ENCODE results near the gene FNDC11.
"Not testable (repeated sequence)": the region's sequence is repeated elsewhere in the genome, so short reads cannot be mapped to it uniquely, and the experiment has no call there.

Gene FNDC11

DNA sequence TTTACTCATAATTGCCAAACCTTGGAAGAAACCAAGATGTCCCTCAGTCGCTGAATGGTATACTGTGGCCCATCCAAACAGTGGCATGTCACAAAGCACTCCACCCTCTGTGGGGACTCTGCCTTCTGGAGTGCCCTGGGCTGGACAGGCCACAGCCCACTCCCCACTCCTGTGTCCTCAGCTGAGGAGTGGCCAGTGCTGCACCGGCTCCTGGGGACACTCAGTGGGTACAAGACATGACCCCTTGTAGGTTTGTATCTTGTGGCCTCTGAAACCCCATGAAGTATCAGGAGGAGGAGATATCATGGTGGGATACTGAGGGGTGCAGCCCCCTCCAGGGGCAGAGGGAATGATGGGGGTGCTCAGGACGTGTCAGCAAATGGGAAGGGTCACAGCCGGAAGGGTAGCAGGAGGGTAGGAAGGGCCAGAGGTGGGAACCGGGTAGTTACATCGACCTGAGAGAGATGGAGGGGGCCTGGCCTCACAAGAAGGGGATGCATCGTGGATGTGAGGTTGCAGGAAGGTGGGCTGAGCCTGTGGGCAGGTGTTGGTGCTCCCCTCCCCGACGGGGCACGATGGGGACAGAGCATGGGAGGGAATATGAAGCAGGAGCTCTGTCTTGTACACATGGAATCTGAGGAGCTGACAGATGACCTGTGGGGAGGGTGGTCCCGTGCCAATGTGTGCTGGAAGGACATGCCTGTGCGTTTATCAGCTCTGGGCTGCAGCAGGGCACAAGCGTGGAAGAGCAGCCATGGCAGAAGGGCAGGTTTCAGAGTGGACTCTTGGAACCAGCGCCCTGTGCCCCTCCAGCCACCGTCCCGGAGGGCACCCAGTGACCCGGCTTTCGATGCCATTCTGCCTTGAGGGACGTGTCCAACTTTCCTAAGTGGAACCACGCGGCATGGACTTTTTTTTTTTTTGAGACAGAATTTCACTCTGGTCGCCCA lies 31.9 kb downstream of the FNDC11 start:
- no peak for DNase-seq

DNA sequence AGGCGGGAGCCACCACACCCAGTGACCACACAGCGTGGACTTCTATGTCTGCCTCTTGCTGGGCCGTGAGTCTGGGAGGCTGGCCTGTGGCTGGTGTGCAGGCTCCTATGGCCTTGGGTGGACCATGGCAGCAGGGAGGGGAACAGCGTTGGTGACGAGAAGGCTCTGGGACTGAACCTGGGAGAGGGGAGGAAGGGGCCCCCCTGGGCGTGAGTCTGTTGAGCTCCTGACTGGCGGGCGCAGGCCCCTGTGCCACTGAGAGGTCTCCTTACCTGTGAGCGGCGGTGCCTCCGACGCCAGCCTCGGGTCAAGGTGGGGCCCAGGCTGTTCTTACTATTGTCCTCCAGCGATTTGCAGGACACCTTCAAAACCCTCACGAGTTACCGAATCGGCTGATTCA lies 32.8 kb downstream of the FNDC11 start:
- no peak for DNase-seq

DNA sequence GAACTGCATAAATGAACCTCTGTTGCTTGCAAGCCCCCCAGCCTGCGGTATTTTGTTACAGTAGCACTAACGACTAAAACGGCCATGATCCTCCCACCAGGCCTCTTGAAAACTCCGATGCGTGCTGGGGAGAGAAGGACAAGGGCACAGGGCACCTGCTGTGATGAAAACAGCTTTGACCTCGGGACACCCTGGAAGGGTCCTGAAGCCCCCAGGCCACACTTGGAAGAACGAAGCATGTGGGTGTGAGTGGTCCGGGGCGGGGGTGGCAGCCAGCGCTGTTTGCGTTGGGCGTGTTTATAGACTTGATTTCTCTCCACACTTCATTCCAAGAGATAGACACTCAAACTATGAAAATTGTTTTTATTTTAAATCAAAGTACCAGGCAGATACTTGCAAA lies 33.3 kb downstream of the FNDC11 start:
- DNase-seq = no peak

DNA sequence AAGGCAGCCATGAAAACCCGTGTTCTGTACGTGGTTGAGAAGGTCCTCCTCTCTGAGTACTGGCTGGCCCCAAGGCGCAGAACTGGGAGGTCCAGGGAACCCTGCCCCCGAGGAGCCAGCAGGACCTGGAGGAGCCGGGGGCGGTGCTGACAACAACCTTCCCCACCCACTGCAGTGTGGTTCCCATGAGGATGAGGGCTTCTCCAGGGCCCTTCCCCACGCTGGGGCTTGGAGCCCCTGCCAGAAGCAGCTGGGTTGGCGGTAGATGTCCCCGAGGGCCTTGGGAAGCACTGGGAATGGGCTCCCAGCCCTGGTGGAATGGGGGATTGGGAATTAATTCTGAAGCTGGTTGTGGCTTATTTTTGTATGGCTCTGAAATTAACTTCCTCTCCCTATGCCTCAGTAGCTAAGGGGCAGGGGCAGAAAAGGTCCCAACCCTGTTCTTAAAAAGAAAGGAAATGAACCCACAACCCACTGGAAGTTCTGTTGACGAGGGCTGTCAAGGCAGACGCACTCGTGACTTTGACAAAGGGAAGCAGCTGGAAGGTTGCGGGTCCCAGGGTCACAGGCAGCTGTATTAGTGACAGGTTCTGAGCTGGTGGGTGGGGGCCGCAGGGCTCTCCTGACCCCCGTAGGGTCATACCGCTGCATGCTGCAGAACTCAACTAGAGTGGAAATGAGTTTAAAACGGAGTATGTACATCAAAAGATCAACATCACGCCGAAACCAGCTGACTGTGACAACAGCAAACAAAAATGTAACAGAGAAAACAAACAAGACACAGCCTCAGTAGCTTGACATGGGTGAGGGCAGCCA lies 34.0 kb downstream of the FNDC11 start:
- DNase-seq = no peak

DNA sequence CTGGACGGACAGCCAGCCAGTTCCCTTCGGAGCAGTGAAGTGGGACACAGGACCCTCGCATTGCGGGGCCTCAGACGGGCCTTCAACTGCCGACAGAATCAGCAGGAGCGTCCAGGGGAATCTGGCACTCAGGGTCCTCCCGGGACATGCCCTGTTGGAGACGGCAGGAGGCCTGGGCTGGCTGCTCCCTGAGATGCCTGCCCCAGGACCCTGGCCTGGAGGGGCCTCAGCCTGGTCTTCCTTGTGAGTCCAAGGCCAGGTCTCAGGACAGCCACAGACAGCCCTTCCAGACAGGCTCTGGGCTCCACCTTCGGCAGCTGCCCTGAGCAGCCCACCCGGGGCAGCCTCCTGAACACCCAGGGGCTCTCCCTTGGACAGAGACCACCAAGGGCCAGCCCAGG lies 34.7 kb downstream of the FNDC11 start:
- no peak for DNase-seq

DNA sequence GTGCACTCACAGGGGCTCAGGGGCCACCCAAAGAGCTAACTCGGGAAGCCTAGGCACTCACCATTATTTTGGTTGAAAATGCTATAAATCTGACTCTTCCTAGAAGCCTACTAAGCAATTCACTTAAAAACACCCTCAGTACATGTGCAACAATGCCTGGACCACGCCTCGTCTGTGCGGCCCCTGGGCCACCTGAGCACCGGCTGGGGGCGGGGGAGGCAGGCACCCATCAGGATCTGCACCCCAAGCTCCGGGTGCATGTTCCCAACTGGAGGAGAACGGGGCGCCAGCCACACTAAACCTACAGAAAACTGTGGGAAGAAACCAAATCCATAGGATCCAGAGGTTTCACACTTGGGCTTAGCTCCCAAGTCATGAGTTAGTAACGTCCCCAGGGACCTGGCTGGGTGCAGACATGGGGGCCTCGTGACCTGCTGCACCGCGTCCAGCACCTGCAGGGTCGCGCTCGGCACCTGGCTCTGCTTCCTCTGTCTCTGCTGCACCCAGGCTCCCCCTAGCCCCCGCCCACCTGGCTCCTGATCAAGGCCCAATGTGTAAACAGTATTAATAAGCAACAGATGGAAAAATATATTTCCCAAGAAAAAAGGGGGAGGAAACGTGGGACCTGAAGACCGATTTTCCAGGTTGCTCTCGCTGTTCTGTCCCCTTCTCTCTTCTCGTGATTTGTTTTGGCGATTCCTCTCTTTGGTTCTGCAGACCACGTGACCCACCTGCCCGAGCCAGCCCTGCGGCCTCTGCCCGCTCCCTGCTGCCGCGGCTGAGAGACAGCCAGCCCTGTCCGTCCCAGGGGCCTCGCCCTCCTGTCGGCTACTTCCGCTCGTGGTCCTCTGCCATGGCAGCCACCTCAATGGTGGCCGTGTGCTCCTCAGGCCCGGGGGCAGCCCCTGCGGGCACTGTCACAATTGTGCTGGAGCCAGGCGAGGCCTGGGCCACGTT lies 35.6 kb downstream of the FNDC11 start:
- peak; percentile 33 for DNase-seq

DNA sequence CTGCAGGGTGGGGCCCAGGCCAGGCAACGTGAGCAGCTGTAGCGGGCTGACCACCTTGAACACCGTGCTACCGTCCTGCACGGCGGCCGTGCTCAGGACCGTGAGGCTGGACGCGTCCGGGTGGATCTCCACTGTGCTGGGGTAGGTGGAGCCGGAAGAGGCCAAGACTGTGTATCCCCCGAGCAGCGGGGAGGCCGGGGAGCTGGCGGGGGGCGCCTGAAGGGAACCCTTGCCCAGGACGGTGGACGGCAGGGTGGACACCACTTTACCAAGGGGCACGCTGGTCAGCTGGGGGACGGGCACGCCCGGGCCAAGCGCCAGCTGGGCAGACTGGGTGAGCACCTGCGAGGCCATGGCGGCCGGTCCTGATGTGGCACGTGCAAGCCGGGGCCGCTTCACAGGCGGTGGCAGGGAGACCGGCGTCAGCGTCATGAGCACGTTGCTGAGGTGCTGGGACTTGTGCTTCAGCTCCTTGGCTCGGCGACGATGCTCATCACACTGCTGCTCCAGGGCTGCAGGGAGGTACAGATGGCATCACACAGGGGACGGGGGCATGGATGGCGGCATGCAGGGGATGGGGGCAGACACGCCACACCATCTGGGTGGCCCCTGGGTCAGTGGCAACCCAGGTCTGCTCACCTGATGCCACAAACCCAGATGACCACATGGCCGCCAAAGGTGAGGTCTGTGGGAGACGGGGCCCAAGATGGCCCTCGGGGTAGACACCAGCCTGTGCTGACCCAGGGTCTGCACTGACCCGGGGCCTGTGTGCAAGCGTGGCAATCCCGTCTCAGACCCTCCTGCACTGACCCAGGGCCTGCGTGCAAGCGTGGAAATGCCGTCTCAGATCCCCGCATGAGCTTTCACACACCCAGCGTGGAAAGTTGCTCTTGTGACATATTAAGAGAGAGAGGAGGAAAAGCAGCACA lies 36.5 kb downstream of the FNDC11 start:
- DNase-seq = no peak

DNA sequence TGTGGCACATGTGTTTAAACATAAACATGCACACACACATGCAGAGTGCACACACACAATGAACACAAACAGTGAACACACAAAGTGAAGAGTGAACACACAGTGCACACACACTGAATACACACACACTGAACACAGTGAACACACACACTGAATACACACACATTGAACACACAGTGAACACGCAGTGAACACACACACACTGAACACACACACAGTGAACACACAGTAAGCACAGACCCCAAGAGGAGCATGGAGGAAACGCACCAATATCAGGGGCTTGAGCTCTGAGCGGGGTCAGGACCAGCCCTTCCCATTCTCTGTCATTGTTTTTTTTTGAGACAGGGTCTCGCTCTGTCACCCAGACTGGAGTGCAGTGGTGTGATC lies 37.2 kb downstream of the FNDC11 start:
- no peak for DNase-seq

DNA sequence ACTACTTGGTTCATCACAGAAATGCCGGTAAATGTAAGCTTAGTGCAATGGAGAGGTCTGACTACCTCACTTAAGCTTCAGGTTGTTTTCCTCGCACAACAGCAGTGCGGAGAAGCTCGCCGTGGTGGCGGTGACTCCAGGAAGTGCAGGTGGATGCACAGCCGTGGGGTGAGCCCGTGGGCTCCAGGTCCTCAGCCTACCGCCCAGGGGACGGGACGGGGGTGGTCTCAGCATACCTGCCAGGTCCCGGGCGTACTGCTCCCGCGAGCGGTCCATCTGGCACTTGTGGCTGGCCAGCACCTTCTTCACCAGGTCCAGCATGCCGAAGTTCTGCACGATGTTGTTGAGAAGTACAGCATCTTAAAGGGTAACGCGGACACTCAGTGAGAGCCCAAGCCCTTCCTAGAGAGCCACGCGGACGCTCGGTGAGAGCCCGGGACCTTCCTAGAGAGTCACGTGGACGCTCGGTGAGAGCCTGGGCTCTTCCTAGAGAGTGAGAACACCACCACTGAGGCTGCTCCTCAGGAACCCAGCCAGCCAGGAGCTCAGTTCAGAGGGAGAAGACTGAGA lies 37.9 kb downstream of the FNDC11 start:
- DNase-seq = no peak

DNA sequence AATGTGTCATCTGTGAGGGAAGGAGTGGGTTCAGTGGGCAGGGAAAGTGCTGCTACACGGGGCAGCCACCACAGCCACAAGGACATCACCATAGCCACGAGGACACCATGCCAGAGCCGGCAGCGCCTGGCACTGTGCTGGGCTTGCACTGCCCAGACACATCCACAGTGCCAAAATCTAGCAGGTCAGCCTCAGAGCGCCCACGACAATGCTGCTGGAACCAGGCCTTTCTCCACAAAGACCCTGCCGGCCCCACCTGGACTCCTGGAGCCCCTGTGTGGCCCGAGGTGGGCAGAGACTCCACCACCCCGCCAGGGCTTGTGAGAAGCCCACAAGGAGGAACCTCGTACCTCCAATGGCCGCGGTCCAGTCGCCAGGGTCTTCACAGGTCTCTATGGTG lies 38.7 kb downstream of the FNDC11 start:
- no peak for DNase-seq

DNA sequence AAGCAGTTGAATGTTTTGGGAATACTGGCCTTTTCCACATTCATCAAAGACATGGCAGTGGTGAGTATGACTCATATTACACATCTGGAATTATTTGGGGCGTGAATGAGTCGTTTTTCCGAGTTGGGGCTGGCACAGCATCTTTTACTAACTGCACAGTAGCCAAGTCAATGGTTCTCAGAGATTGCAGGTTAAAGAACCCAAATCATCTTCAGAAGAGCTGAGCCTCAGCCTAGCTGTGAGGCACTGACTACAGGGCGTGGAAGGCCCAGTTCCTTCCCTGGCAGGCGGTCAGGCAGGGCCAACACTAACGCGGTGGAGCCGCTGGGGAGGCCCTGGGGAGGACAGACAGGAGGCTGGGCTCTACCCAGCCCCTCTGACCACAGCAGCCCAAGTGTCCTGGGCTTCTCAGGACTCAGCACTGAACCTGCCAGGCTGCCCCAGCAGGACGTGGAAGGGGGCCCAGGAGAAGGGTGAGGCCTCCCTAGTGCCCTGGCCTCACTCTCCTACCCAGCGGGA lies 40.1 kb downstream of the FNDC11 start:
- DNase-seq = no peak

DNA sequence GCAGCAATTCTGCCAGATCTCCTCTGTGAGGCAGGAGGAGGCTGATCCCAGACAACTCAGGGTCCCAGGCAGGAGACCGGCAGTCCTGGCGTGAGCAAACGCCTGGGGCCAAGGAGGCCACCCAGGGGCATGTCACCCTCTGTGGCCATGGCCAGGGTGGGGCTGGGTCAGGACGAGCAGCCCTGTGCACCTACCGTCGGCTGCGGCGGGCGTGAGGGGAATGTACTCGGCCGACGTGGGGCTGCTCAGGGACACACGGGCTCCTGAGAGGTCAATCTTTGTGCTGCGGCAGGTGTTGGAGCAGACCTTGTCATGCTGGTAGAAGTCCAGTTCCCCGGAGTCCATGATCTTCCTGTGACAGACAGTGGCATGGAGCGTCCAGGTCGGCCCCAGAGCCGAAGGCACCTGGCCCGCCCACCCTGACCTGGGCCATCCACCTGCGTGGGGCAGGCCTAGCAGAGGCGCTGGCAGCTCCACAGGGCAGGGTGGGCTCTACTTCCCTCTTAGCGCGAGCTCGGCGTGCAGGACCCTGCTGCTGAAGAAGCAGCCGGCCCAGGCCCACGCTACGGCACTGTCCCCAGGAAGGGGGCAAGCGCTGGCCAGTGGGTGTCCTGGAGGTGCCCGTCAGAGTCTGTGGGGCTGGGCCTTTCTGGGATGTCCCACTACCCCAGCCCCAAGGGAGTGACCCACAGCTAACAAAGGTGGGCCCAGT lies 41.6 kb downstream of the FNDC11 start:
- no peak for DNase-seq

DNA sequence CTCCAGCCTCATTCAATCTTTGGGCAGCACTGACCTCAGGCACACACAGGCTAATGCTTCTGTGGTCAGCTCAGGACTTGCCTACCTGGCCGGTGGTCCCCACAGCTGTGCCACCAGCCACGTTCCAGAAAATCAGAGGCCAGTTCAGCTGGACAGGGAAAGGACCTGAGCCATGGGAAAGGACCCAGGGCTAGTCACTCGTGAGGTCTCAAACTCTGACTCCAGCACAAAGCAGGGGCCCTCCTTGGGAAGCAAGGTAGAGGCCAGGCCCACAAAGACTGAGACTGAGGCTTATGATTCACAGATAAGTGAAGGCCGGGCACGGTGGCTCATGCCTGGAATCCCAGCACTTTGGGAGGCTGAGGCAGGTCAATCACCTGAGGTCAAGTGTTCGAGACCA lies 42.5 kb downstream of the FNDC11 start:
- no peak for DNase-seq

DNA sequence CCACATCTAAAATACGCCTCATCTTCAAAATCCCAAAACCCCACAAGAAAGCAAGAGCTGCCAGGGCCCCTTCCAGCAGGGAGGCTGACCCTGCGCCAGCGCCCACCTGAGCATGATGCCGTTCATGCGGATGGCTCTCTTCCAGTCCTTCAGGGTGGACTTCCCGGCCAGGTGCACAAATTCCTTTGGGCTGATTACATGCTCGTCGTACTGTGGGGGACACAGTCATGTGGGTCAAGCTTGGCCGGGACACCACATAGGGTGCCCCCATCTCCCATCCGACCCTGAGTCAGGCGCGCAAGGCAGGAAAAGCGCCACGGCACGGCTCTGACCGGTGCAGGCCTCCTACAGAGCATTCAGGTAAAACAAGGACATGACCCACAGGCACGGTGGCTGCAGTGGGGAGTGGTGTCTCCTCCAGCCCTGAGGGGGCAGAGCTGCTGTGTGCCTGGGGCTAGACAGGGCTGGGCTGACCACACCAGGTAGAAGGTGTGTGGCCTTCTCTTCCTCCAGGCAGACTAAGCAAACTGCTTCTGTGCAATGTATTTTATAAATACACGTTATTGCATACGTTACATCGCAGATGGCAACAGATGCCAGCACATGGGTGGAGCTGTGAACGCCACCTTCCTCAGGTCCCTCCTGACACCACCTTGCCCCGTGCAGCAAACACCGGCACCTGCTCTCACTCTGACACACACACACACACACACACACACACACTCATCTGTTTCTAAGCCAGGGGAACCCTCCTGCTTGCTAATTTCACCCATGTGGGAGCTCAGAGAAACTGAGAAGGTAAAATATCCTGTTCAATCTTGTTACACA lies 43.9 kb downstream of the FNDC11 start:
- DNase-seq = peak; percentile 81

DNA sequence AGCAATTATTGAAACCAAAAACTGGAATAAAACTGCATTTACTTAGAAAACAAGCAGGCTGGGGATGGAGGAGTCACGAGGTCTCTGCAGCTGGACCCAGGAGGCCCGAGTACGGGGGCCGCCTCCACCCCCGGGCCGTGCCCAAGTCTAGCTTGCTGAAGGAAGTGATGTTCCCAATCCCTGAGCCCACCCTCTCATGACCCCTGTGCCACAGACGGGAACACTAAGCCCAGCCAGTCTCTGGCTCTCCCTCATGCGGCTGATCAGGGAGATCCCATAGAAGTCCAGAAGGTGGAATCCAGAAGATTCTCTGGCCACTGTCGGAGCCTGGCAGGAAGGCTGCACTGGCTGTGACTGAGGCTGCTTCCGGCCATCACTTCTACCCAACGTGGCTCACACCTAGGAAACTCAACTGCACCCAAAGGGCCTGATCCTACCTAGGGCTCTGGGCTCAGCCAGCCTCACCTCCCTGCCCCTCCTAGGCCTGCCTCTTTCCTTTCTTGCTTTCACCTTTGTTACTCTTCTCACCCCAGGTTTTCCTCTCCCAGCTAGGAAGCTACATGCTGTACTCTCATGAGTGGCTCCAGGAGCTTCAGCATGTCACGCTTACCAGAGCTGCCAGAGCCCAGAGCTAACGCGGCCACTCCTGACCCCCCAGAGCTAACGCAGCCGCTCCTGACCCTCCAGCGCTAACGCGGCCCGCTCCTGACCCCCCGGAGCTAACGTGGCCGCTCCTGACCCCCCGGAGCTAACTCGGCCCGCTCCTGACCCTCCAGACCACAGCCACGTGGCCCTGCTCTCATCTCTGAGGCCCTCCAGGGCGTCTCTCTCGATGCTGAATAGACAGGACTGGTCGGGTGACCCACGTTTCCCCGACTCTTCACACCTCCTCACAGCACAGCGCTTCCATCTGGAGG lies 44.8 kb downstream of the FNDC11 start:
- no peak for DNase-seq

DNA sequence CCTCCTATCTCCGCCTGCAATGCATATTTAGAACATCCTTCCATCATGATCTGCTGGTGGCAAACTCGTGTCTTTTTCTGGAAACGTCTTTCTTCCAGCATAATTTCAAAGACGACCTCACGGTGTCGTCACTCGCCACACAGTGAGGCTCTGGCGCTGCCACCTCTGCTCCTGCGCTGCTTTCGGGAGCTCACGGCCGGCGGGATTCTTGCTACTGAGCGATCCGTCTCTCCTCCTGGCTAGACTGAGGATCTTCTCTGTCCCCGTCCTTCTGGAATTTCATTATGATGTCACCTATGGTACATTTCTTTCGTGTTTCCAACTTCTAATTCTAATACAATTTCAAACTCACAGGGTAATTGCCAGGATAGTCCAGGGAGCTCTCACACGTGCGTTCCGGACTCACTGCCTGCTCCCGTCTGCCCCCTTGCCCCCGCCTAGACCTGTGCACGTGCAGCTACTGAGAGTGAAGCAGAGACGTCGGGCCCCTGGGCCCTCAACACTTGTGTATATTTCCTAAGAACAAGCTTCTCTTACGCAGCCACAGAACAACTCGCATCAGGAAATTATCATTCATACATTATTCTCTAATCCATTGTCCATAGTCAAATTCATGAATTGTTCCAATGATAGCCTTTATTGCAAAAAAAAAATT lies 45.6 kb downstream of the FNDC11 start:
- no peak for DNase-seq

DNA sequence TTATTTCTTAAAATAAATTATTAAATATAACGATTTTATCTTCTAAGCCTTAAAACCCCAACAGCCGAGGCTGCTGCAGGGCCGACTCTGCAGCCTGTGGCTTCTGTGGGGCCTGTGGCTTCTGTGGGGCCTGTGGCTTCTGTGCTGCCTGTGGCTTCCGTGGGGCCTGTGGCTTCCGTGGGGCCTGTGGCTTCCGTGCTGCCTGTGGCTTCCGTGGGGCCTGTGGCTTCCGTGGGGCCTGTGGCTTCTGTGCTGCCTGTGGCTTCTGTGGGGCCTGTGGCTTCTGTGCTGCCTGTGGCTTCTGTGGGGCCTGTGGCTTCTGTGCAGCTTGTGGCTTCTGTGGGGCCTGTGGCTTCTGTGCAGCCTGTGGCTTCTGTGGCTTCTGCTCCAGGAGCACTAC lies 47.7 kb downstream of the FNDC11 start:
- not testable (repeated sequence) for DNase-seq

DNA sequence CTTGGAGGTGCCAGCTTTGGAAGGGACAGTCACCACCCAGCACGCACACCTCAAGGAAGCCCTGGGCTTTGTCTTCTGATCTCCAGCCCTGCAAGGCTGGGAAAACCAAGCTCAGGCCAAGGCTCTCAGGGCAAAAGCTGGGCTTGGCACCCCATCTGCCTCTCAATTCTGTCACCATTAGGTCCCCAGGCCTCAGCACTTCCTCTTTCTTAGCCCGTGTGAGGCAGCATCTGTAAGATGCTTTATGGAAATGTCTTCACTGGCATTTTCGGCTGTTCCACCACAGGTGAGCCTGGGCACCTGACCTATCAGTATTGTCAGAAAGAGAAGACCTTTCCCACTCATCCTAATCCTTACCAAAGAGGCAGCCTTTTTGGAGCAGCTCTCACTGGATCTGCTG lies 48.4 kb downstream of the FNDC11 start:
- DNase-seq = no peak
